GM12891 (cell line): ENCODE data around the gene SLC10A2.

Source experiments
- PAX5 ChIP-seq: IDR thresholded peaks from 2 replicates; pipeline ENCODE4 v1.6.1; 2011; ENCODE audit warnings: low read length, moderate library complexity, mild to moderate bottlenecking; ENCODE audit not compliant: insufficient read depth, severe bottlenecking
- POLR2A ChIP-seq: IDR thresholded peaks from 2 replicates; pipeline ENCODE4 v1.6.1; 2011; ENCODE audit warnings: low read depth, low read length, control low read depth

DNA sequence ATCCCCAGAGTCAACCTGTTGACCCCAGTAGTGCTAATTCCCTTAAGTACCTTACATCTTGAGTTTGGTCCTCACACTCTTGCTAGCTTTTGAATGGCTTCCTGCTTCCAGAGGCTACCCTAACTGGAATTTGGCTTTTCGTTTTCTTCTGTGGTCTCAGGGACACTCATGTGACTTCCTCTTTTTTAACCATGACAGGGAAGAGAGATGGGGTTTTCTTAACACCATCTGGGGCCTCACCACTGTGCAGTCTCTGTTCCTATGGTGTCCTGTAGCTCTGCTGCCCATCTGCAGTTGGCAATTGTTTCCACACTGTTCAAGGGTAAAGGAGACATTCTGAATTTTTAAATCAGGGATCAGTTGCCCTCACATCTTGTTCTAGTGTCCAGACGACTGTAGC, 66.7 kb downstream of the SLC10A2 start:
- no peak for TF ChIP-seq PAX5
- no peak for TF ChIP-seq POLR2A
